Hepatocyte (in vitro differentiated cells): ENCODE results near the gene PDGFA. TPM values are rescaled to one million over a fixed set of nuclear protein-coding genes. Genes with fewer than 3 reads are reported as not detected.

ENCODE experiments used
- DNase-seq: peaks from one replicate; pipeline ENCODE4 v3.0.0-alpha.2; 2016; ENCODE audit warnings: low spot score
- H2AFZ ChIP-seq: fragments of 200-600 bp; sonication (generic); 2 replicates; pipeline ENCODE4 v1.6.0; 2016; ENCODE audit warnings: antibody characterized with exemption, mild to moderate bottlenecking
- H3K27ac ChIP-seq: fragments of 200-600 bp; sonication (generic); 2 replicates; pipeline ENCODE4 v1.5.1; 2016; ENCODE audit warnings: mild to moderate bottlenecking
- H3K27me3 ChIP-seq: fragments of 200-600 bp; sonication (generic); 2 replicates; pipeline ENCODE4 v1.6.1; 2016
- H3K36me3 ChIP-seq: fragments of 200-600 bp; sonication (generic); replicated peaks from 2 replicates; pipeline ENCODE4 v1.5.1; 2016; ENCODE audit warnings: low read depth; ENCODE audit not compliant: insufficient read depth
- H3K4me1 ChIP-seq: fragments of 200-600 bp; sonication (generic); 2 replicates; pipeline ENCODE4 v1.5.1; 2016; ENCODE audit warnings: mild to moderate bottlenecking, moderate library complexity; ENCODE audit not compliant: insufficient read depth
- H3K4me2 ChIP-seq: fragments of 200-600 bp; sonication (generic); 2 replicates; pipeline ENCODE4 v1.6.0; 2016
- H3K4me3 ChIP-seq: fragments of 200-600 bp; sonication (generic); 2 replicates; pipeline ENCODE4 v1.5.1; 2016; ENCODE audit warnings: mild to moderate bottlenecking
- H3K79me2 ChIP-seq: fragments of 200-600 bp; sonication (generic); 2 replicates; pipeline ENCODE4 v1.6.0; 2017; ENCODE audit warnings: mild to moderate bottlenecking
- H3K9me2 ChIP-seq: fragments of 200-600 bp; sonication (generic); replicated peaks from 2 replicates; pipeline ENCODE4 v1.6.0; 2017; ENCODE audit warnings: mild to moderate bottlenecking; ENCODE audit not compliant: insufficient read depth
- H3K9me3 ChIP-seq: fragments of 200-600 bp; sonication (generic); 2 replicates; pipeline ENCODE4 v1.5.1; 2016; ENCODE audit warnings: low read depth, mild to moderate bottlenecking
- H4K20me1 ChIP-seq: fragments of 200-600 bp; sonication (generic); 2 replicates; pipeline ENCODE4 v1.6.0; 2016; ENCODE audit warnings: mild to moderate bottlenecking; ENCODE audit not compliant: insufficient read depth, poor library complexity, severe bottlenecking
- EZH2 ChIP-seq: fragments of 200-600 bp; sonication (generic); IDR thresholded peaks from 2 replicates; pipeline ENCODE4 v1.6.1; 2016; ENCODE audit warnings: antibody characterized with exemption, mild to moderate bottlenecking, borderline replicate concordance
- EZH2phosphoT487 ChIP-seq: fragments of 200-600 bp; sonication (generic); IDR thresholded peaks from one replicate; pipeline ENCODE4 v1.6.1; 2018; ENCODE audit warnings: antibody characterized with exemption, mild to moderate bottlenecking, low read depth, moderate library complexity; ENCODE audit not compliant: unreplicated experiment, severe bottlenecking
- WGBS: methylation state at CpG from one replicate; pipeline ENCODE4 v1.1.6; 2016; ENCODE audit warnings: low lambda C conversion rate; ENCODE audit errors: missing lambda C conversion rate; 5-methylcytosine and 5-hydroxymethylcytosine counted together
- polyA plus RNA-seq: library from polyadenylated mRNA; unstranded; fragments of >200 nt; fragmentation: Nextera tagmentation; extraction: Ambion mirVana; gene quantifications from 2 replicates; pipeline ENCODE4 v1.2.1, GENCODE V29; 2016
- total RNA-seq: library from RNA; depleted of rRNA; stranded (reverse); fragments of >200 nt; gene quantifications from 2 replicates; pipeline ENCODE4 v1.2.3, GENCODE V29; 2014
- TF ChIP-seq, protein P1 (sequence below): fragments of 200-600 bp; sonication (generic); IDR thresholded peaks from 2 replicates; pipeline ENCODE4 v1.5.1; 2016; ENCODE audit warnings: antibody characterized with exemption, mild to moderate bottlenecking; ENCODE audit not compliant: poor library complexity

The PDGFA gene
- total and polyA plus RNA-seq, 2 experiments from 2014 or later: 30.7 to 63.1 TPM

DNA sequence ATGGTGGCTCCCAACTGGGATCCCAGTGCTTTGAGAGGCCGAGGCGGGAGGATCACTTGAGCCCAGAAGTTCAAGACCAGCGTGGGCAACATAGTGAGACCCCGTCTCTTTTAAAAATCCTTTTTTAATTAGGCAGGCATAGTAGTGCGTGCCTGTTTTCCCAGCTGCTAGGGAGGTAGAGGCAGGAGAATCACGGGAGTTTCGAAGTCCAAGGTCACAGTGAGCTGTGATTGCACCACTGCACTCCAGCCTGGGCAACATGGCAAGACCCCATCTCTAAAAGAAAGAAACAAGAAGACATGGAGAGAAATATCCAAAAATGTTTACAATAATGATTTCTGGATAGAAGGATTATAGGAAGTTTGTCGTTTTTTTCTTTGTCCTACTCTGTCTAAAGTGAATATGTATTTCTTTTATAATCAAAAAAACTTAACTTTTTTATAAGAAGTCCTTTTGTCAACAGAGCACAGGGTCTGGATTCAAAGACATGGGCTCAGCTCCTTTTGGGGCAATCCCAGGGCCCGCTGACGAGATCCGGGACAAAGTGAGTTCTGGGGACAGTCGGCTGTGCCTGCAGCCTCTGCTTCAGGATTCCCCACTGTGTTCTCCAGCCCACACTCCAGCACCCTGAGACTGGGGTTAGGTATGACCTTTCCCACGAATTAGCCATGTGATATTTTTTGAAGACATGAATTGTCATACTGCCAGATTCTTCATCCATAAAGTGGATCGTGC, 45.6 kb downstream of the PDGFA start:
- H2AFZ ChIP-seq: no peak overlapping the region
- no peak overlapping the region for H3K4me2 ChIP-seq
- H3K79me2 ChIP-seq: no peaks in the 10 kb centered on the region
- DNase-seq: no peak
- no peaks in the 10 kb centered on the region for H3K9me2 ChIP-seq
- peaks cover 16% of the 10 kb centered on the region for H3K4me1 ChIP-seq
- H3K4me3 ChIP-seq: no peak overlapping the region
- H4K20me1 ChIP-seq: no peaks in the 10 kb centered on the region
- H3K27me3 ChIP-seq: no peaks in the 10 kb centered on the region
- TF ChIP-seq, protein P1, sequence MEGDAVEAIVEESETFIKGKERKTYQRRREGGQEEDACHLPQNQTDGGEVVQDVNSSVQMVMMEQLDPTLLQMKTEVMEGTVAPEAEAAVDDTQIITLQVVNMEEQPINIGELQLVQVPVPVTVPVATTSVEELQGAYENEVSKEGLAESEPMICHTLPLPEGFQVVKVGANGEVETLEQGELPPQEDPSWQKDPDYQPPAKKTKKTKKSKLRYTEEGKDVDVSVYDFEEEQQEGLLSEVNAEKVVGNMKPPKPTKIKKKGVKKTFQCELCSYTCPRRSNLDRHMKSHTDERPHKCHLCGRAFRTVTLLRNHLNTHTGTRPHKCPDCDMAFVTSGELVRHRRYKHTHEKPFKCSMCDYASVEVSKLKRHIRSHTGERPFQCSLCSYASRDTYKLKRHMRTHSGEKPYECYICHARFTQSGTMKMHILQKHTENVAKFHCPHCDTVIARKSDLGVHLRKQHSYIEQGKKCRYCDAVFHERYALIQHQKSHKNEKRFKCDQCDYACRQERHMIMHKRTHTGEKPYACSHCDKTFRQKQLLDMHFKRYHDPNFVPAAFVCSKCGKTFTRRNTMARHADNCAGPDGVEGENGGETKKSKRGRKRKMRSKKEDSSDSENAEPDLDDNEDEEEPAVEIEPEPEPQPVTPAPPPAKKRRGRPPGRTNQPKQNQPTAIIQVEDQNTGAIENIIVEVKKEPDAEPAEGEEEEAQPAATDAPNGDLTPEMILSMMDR: no peak
- TF ChIP-seq EZH2 (no peak), EZH2phosphoT487 (no peak)
- no peaks in the 10 kb centered on the region for H3K9me3 ChIP-seq
- no peaks in the 10 kb centered on the region for H3K36me3 ChIP-seq
- H3K27ac ChIP-seq: no peak overlapping the region
- WGBS: 90% methylated on average over 14 of the region's 14 CpGs

DNA sequence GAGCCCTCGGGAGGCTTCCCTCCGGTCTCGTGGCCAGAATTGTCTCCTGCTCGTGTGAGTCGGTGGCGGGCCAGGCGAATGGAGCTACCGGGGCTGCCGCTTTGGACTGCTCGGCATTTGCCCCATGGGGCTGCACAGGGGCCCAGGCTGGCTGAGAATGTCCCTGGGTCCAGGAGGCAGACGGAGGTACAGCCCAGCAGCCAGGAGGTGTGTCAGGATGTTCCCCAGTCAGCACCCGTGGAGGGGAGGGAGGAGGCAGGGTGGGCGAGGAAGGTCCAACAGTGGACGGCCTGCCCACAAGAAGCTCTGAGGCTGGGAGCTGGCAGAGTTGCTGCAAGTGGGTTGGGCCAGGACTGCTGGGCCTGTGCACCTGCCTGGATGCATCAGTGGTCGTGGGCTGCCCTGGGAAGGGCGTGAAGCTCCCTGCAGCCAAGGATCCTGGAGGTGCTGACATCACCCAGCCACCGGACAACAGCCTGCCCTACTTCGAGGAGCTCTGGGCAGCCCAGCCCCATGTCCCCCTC, 46.4 kb downstream of the PDGFA start:
- no peaks in the 10 kb centered on the region for H3K79me2 ChIP-seq
- no peak overlapping the region for H3K27ac ChIP-seq
- H3K4me3 ChIP-seq: no peak overlapping the region
- peaks cover 16% of the 10 kb centered on the region for H3K4me1 ChIP-seq
- no peaks in the 10 kb centered on the region for H3K9me2 ChIP-seq
- H3K9me3 ChIP-seq: no peaks in the 10 kb centered on the region
- no peak for TF ChIP-seq EZH2
- TF ChIP-seq, protein P1: no peak
- no peak for TF ChIP-seq EZH2phosphoT487
- H3K36me3 ChIP-seq: no peaks in the 10 kb centered on the region
- no peak overlapping the region for H2AFZ ChIP-seq
- no peaks in the 10 kb centered on the region for H3K27me3 ChIP-seq
- H3K4me2 ChIP-seq: no peak overlapping the region
- H4K20me1 ChIP-seq: no peaks in the 10 kb centered on the region
- 94% methylated on average over 16 of the region's 18 CpGs for WGBS
- DNase-seq: no peak

DNA sequence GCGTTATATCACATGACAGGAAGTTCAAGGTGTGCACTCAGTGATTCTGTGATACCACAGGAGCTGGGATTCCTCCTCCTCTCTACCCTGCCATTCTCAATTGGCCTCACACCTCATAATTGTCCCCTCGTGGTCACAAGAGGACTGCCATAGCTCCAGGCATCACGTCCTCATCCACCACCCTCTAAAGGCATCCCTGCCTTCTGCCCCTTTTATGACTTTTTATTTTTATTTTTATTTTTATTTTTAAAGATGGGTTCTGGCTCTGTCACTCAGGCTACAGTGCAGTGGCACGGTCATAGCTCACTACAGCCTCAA, 47.0 kb downstream of the PDGFA start:
- Histone ChIP-seq H3K36me3 (no peaks in the 10 kb centered on the region), H3K9me3 (no peaks in the 10 kb centered on the region), H3K4me2 (no peak overlapping the region), H3K4me1 (peaks cover 16% of the 10 kb centered on the region), H4K20me1 (no peaks in the 10 kb centered on the region), H2AFZ (no peak overlapping the region), H3K9me2 (no peaks in the 10 kb centered on the region), H3K27me3 (no peaks in the 10 kb centered on the region), H3K27ac (peak overlapping the region; percentile 89), H3K4me3 (no peak overlapping the region), H3K79me2 (no peaks in the 10 kb centered on the region)
- 92% methylated on average over 4 of the region's 4 CpGs for WGBS
- no peak for DNase-seq
- no peak for TF ChIP-seq EZH2phosphoT487
- TF ChIP-seq EZH2: no peak
- TF ChIP-seq, protein P1: no peak
